A673 (cell line): Measurements from ENCODE around the gene RNASE9. TPM values are rescaled to one million over a fixed set of nuclear protein-coding genes. Genes with fewer than 3 reads are reported as not detected.
"Not testable (repeated sequence)": the region's sequence is repeated elsewhere in the genome, so short reads cannot be mapped to it uniquely, and the experiment has no call there.

Source experiments
- BruUV-seq: library from RNA; stranded (reverse); fragments of 400-500 nt; replicated peaks from 2 replicates; lab custom pipeline; 2021; lab: Mats Ljungman, UMichigan
- CTCF ChIA-PET: fragments of 300-600 bp; sonication (Branson Sonifier 250); formaldehyde crosslinking; loops from one replicate; lab custom pipeline; 2022; ENCODE audit warnings: antibody characterized with exemption; lab: Charles Lee
- POLR2A ChIA-PET: fragments of 300-600 bp; sonication (Branson Sonifier 250); formaldehyde crosslinking; loops from one replicate; lab custom pipeline; 2022; ENCODE audit warnings: antibody characterized with exemption; ENCODE audit not compliant: low non-redundant PET; lab: Charles Lee
- DNase-seq: peaks from one replicate; pipeline ENCODE4 v3.0.0-alpha.2; 2015; ENCODE audit warnings: low spot score
- H3K27ac ChIP-seq: fragments of 200-600 bp; sonication (generic); 2 replicates; pipeline ENCODE4 v1.5.1; 2016; ENCODE audit warnings: mixed run types, low read depth, mild to moderate bottlenecking, mixed read lengths, antibody characterized with exemption, low read length; ENCODE audit not compliant: poor library complexity, severe bottlenecking
- H3K27me3 ChIP-seq: fragments of 200-600 bp; sonication (generic); replicated peaks from 2 replicates; pipeline ENCODE4 v1.6.1; 2017; ENCODE audit warnings: mixed run types, low read depth, mild to moderate bottlenecking, mixed read lengths, antibody characterized with exemption, low read length; ENCODE audit not compliant: insufficient read depth, poor library complexity
- H3K36me3 ChIP-seq: fragments of 200-600 bp; sonication (generic); 2 replicates; pipeline ENCODE4 v1.6.1; 2016; ENCODE audit warnings: mixed run types, mild to moderate bottlenecking, mixed read lengths, antibody characterized with exemption, low read length; ENCODE audit not compliant: insufficient read depth, poor library complexity, severe bottlenecking
- H3K4me1 ChIP-seq: fragments of 200-600 bp; sonication (generic); 2 replicates; pipeline ENCODE4 v1.6.1; 2017; ENCODE audit warnings: mixed run types, mild to moderate bottlenecking, mixed read lengths, antibody characterized with exemption, low read length; ENCODE audit not compliant: insufficient read depth, poor library complexity, severe bottlenecking
- H3K4me3 ChIP-seq: fragments of 200-600 bp; sonication (generic); 2 replicates; pipeline ENCODE4 v1.5.1; 2016; ENCODE audit warnings: low read depth, mixed run types, mild to moderate bottlenecking, mixed read lengths, low read length; ENCODE audit not compliant: poor library complexity, severe bottlenecking
- H3K9me3 ChIP-seq: fragments of 200-600 bp; sonication (generic); 2 replicates; pipeline ENCODE4 v1.6.1; 2016; ENCODE audit warnings: mixed run types, low read depth, mild to moderate bottlenecking, mixed read lengths, antibody characterized with exemption, low read length; ENCODE audit not compliant: poor library complexity, severe bottlenecking
- CTCF ChIP-seq: fragments of 300-800, 200-600 bp; sonication (generic); conservative IDR thresholded peaks from 2 replicates; pipeline ENCODE4 v1.5.1; 2017; ENCODE audit warnings: low read depth, mild to moderate bottlenecking, antibody characterized with exemption, low read length, moderate library complexity, mixed read lengths
- EZH2 ChIP-seq: fragments of 200-600 bp; sonication (generic); IDR thresholded peaks from 2 replicates; pipeline ENCODE4 v1.6.1; 2017; ENCODE audit warnings: borderline replicate concordance, low read depth, mild to moderate bottlenecking, mixed read lengths, antibody characterized with exemption, low read length; ENCODE audit not compliant: poor library complexity, severe bottlenecking
- intact Hi-C: fragments of 100-400 bp; cut with micrococcal nuclease; formaldehyde crosslinking; loops from one replicate; pipeline ENCODE4 v1.10.0; 2022; ENCODE audit not compliant: unreplicated experiment
- total RNA-seq: library from RNA; stranded (reverse); gene quantifications from 2 replicates; pipeline ENCODE4 v1.2.3, GENCODE V29; 2021

Gene RNASE9
- total RNA-seq, 1 experiment from 2014 or later = not detected

DNA sequence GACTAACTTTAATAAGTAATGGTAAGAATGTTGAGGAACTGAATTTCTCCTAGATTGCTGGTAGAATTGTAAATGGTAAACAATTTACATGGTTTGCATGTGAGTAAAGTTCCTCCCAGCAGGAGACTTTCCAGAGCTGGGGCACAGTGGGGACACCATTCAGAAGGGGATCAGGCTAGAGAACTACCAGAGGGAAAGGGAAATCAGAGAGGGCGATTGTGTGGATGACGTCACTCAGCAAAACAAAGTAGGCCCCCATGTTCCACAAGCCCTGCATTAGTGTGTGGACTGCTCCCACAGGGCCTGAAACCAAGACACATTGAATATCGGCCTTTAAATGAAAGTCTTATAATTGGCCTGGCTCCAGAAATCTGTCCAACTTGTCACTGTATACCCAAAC is 17.5 kb upstream of the RNASE9 start:
- BruUV-seq = no TSS peak
- Histone ChIP-seq H3K4me1 (no peaks in the 10 kb centered on the region), H3K9me3 (no peaks in the 10 kb centered on the region), H3K4me3 (no peak overlapping the region), H3K36me3 (no peaks in the 10 kb centered on the region), H3K27ac (no peak overlapping the region), H3K27me3 (no peaks in the 10 kb centered on the region)
- intact Hi-C loops = no loop called here
- TF ChIP-seq EZH2 (no peak), CTCF (no peak)
- DNase-seq = peak; percentile 66
- ChIA-PET CTCF (no interaction called here), POLR2A (no interaction called here)

GRCh38 chr14:20572382-20572990 is 11.6 kb upstream of the RNASE9 start:
- POLR2A ChIA-PET, CTCF ChIA-PET, intact Hi-C loops, H3K27me3 ChIP-seq, H3K27ac ChIP-seq, H3K4me1 ChIP-seq, BruUV-seq, H3K36me3 ChIP-seq, DNase-seq, H3K4me3 ChIP-seq, H3K9me3 ChIP-seq: not testable (repeated sequence)

DNA sequence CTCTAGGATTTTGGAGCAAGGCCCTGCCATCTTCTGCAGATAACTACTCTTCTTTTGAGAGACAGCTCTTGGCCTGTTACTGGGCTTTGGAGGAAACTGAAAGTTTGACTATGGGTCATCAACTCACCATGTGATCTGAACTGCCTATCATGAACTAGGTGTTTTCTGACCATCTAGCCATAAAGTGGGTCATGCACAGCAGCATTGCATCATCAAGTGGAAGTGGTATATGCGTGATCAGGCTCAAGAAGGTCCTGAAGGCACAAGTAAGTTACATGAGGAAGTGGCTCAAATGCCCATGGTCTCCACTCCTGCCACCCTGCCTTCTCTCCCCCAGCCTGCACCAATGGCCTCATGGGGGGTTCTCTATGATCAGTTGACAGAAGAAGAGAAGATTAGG is 9.9 kb upstream of the RNASE9 start:
- POLR2A ChIA-PET, intact Hi-C loops, H3K9me3 ChIP-seq: not testable (repeated sequence)

DNA sequence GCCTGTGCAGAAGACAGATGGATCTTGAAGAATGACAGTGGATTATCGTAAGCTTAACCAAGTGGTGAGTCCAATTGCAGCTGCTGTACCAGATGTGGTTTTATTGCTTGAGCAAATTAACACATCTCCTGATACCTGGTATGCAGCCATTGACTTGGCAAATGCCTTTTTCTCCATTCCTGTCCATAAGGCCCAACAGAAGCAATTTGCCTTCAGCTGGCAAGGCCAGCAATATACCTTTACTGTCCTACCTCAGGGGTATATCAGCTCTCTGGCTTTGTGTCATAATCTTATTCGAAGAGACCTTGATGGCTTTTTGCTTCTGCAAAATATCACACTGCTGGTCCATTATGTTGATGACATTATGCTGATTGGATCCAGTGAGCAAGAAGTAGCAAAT is 9.0 kb upstream of the RNASE9 start:
- H3K4me1 ChIP-seq, H3K27ac ChIP-seq, H3K9me3 ChIP-seq, H3K36me3 ChIP-seq, H3K27me3 ChIP-seq, intact Hi-C loops, DNase-seq, POLR2A ChIA-PET, H3K4me3 ChIP-seq, CTCF ChIA-PET, BruUV-seq: not testable (repeated sequence)

More for the DNA sequence above, 9.9 kb upstream of the RNASE9 start:
- H3K36me3 ChIP-seq, H3K27me3 ChIP-seq, H3K4me1 ChIP-seq, DNase-seq, H3K27ac ChIP-seq, BruUV-seq, CTCF ChIA-PET, H3K4me3 ChIP-seq: not testable (repeated sequence)
